Smooth muscle cell (in vitro differentiated cells): ENCODE measurements around the gene GSK3B. TPM values are rescaled to one million over a fixed set of nuclear protein-coding genes. Genes with fewer than 3 reads are reported as not detected.

Experiments
- DNase-seq: peaks from one replicate; lab custom pipeline; 2025; ENCODE audit not compliant: unreplicated experiment; lab: John Stamatoyannopoulos, UW
- H2AFZ ChIP-seq: fragments of 200-600 bp; sonication (generic); 2 replicates; pipeline ENCODE4 v1.6.0; 2016; ENCODE audit warnings: antibody characterized with exemption, low read depth, mild to moderate bottlenecking
- H3F3A ChIP-seq: fragments of 200-600 bp; sonication (generic); 2 replicates; pipeline ENCODE4 v1.6.0; 2017; ENCODE audit warnings: antibody characterized with exemption, low read depth
- H3K27ac ChIP-seq: fragments of 200-600 bp; sonication (generic); 2 replicates; pipeline ENCODE4 v1.5.1; 2016; ENCODE audit warnings: low read depth, mild to moderate bottlenecking
- H3K27me3 ChIP-seq: fragments of 200-600 bp; sonication (generic); 2 replicates; pipeline ENCODE4 v1.6.1; 2016; ENCODE audit warnings: low read depth, mild to moderate bottlenecking
- H3K36me3 ChIP-seq: fragments of 200-600 bp; sonication (generic); 2 replicates; pipeline ENCODE4 v1.5.1; 2016; ENCODE audit warnings: low read depth
- H3K4me1 ChIP-seq: fragments of 200-600 bp; sonication (generic); 2 replicates; pipeline ENCODE4 v1.5.1; 2016; ENCODE audit warnings: low read depth
- H3K4me2 ChIP-seq: fragments of 200-600 bp; sonication (generic); 2 replicates; pipeline ENCODE4 v1.6.0; 2016; ENCODE audit warnings: mild to moderate bottlenecking
- H3K4me3 ChIP-seq: fragments of 200-600 bp; sonication (generic); 2 replicates; pipeline ENCODE4 v1.5.1; 2016; ENCODE audit warnings: mild to moderate bottlenecking
- H3K79me2 ChIP-seq: fragments of 200-600 bp; sonication (generic); 2 replicates; pipeline ENCODE4 v1.6.0; 2016; ENCODE audit warnings: low read depth, mild to moderate bottlenecking
- H3K9ac ChIP-seq: fragments of 200-600 bp; sonication (generic); 2 replicates; pipeline ENCODE4 v1.6.0; 2016; ENCODE audit warnings: low read depth
- H3K9me3 ChIP-seq: fragments of 200-600 bp; sonication (generic); replicated peaks from 2 replicates; pipeline ENCODE4 v1.5.1; 2016; ENCODE audit warnings: low read depth
- H4K20me1 ChIP-seq: fragments of 200-600 bp; sonication (generic); 2 replicates; pipeline ENCODE4 v1.6.0; 2016; ENCODE audit warnings: low read depth
- CTCF ChIP-seq: fragments of 200-600 bp; sonication (generic); IDR thresholded peaks from 2 replicates; pipeline ENCODE4 v1.5.1; 2017; ENCODE audit warnings: borderline replicate concordance, mild to moderate bottlenecking, antibody characterized with exemption; ENCODE audit not compliant: insufficient read depth, poor library complexity, severe bottlenecking
- WGBS: methylation state at CpG from one replicate; pipeline ENCODE4 v1.1.7; 2016; ENCODE audit warnings: low lambda C conversion rate; 5-methylcytosine and 5-hydroxymethylcytosine counted together
- polyA plus RNA-seq: library from polyadenylated mRNA; unstranded; fragments of >200 nt; fragmentation: Nextera tagmentation; extraction: Ambion mirVana; gene quantifications from 2 replicates; pipeline ENCODE4 v1.2.1, GENCODE V29; 2016
- total RNA-seq: library from RNA; depleted of rRNA; stranded (reverse); fragments of >200 nt; gene quantifications from 2 replicates; pipeline ENCODE4 v1.2.3, GENCODE V29; 2014

The GSK3B gene
- total and polyA plus RNA-seq, 2 experiments from 2014 or later, result 27.3 to 61.8 TPM

GRCh38 chr3:119796785-119797184 is 297.5 kb downstream of the GSK3B start:
- DNase-seq, result no peak
- Histone ChIP-seq H3K79me2 (no peaks in the 10 kb centered on the region), H3F3A (no peaks in the 10 kb centered on the region), H3K36me3 (no peaks in the 10 kb centered on the region), H3K4me2 (no peak overlapping the region), H3K27me3 (no peaks in the 10 kb centered on the region), H3K4me3 (no peak overlapping the region), H3K9ac (no peak overlapping the region), H3K9me3 (no peaks in the 10 kb centered on the region), H4K20me1 (no peaks in the 10 kb centered on the region), H3K4me1 (peaks cover 12% of the 10 kb centered on the region), H3K27ac (no peak overlapping the region), H2AFZ (no peak overlapping the region)
- WGBS, result 86% methylated on average over 2 of the region's 2 CpGs
- no peak for TF ChIP-seq CTCF

- H3K36me3 ChIP-seq, result no peaks in the 10 kb centered on the region
- no peaks in the 10 kb centered on the region for H3K27me3 ChIP-seq
- 100% methylated on average over 2 of the region's 2 CpGs for WGBS
- H3K9me3 ChIP-seq, result no peaks in the 10 kb centered on the region
- no peak overlapping the region for H3K27ac ChIP-seq
- no peaks in the 10 kb centered on the region for H3K79me2 ChIP-seq
- H3K4me2 ChIP-seq, result no peak overlapping the region
- no peak overlapping the region for H2AFZ ChIP-seq
- H3K9ac ChIP-seq, result no peak overlapping the region
- no peaks in the 10 kb centered on the region for H3F3A ChIP-seq
- no peak overlapping the region for H3K4me3 ChIP-seq
- peaks cover 12% of the 10 kb centered on the region for H3K4me1 ChIP-seq
- H4K20me1 ChIP-seq, result no peaks in the 10 kb centered on the region
- TF ChIP-seq CTCF, result no peak
- no peak for DNase-seq
These were observed 297.9 kb downstream of the GSK3B start for GRCh38 chr3:119796368-119796767.

- Histone ChIP-seq H2AFZ (peak overlapping the region; percentile 10), H3K4me1 (peaks cover 12% of the 10 kb centered on the region), H3K4me2 (no peak overlapping the region), H3K9me3 (no peaks in the 10 kb centered on the region), H3K9ac (no peak overlapping the region), H3K4me3 (no peak overlapping the region), H3K27me3 (no peaks in the 10 kb centered on the region), H4K20me1 (no peaks in the 10 kb centered on the region), H3K36me3 (no peaks in the 10 kb centered on the region), H3F3A (no peaks in the 10 kb centered on the region), H3K79me2 (no peaks in the 10 kb centered on the region), H3K27ac (no peak overlapping the region)
- 78% methylated on average over 3 of the region's 3 CpGs for WGBS
- no peak for DNase-seq
- TF ChIP-seq CTCF, result no peak
These were observed 298.4 kb downstream of the GSK3B start for GRCh38 chr3:119795849-119796248.

DNA sequence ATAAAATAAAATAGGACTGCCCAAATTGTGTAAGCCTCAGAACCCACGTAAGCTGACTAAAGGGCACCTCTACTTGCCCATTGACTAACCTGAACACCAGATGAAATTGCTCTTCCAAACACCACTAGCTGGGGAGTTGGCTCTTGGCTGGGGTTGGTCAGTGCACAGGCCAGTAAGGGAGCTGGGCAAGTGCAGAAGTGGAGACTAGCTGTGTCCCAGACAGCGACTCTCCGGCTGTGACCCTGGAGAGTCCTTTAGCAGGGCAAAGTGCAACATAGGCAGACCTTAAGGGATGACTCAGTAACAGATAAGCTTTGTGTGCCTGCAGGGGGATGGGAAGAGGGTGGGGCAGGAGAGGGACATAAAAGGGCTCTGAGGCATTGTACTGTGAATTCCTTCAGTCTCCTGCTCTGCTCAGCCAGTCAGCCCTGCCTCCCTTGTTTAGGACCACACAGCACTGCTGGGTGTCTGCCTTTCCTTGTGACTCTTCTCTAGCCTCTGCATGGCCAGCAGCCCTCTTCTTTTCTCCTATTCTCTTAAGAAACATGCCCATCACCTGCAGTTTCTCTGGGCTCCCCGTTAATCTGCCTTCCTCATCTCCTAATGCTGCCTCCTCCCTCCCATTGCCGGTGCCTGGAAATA is 299.2 kb downstream of the GSK3B start:
- no peak for DNase-seq
- Histone ChIP-seq H3K79me2 (no peaks in the 10 kb centered on the region), H3K4me1 (peaks cover 12% of the 10 kb centered on the region), H3K27me3 (no peaks in the 10 kb centered on the region), H3K4me2 (no peak overlapping the region), H3K4me3 (no peak overlapping the region), H3K9ac (no peak overlapping the region), H3K27ac (no peak overlapping the region), H3K9me3 (no peaks in the 10 kb centered on the region), H4K20me1 (no peaks in the 10 kb centered on the region), H3K36me3 (no peaks in the 10 kb centered on the region), H2AFZ (peak overlapping the region; percentile 10), H3F3A (no peaks in the 10 kb centered on the region)
- no peak for TF ChIP-seq CTCF
- 26% methylated on average over 5 of the region's 5 CpGs for WGBS
